Stimulated activated CD8-positive, alpha-beta memory T cell treated with anti-CD3 and anti-CD28 coated beads, Interleukin-7, amount 100 ng/mL, for 48 hours (primary cell): ENCODE results near the gene SLC8A1.

Experiments used
- DNase-seq, 2 donors: peaks; one replicate each; pipeline ENCODE4 v3.0.0-alpha.2; 2020; ENCODE audit warnings: low read depth in 1 of 2; ENCODE audit errors: extremely low read depth in 1 of 2

Gene SLC8A1

DNA sequence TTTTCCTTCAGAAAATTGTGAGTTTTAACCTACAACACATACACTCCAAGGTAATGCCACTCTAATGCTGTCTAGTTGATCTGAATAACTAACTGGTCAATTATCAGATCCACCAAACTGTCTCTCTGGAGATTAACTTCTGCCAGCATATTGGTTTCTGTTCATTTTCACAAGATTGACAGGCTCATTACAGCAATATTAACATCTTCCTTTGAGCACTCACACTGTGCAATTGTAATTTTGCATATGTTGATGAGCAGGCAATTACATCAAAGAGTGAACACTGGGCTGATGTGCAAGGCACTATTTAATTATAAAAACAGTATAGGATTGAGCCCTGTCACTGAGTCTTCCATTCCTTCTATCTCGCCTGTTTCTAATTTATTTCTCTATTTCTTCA, 197.3 kb downstream of the SLC8A1 start:
- DNase-seq, result no peak

- DNase-seq, result no peak
These were observed 200.8 kb downstream of the SLC8A1 start for GRCh38 chr2:40251137-40251536.

DNA sequence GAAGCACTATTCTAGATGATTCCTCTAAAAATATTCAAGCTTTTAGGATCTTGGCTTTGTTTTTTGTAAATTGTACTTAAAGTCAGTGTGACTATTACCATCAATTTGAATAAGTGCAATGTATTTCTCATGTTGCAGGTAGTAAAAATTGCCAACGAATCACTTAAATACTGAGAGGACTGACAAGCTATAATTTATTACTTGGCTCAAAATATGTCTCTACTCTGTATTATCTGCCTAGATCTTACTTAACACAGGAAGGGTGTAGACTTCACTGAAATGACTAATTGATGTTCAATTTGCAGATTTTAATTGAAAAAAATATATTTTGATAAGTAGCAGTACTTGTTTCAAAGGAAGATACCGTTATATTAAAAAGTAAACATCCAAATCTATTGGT, 202.3 kb downstream of the SLC8A1 start:
- no peak for DNase-seq

GRCh38 chr2:40248294-40248693, 203.6 kb downstream of the SLC8A1 start:
- DNase-seq, result no peak

GRCh38 chr2:40244675-40245074, 207.2 kb downstream of the SLC8A1 start:
- no peak for DNase-seq

DNA sequence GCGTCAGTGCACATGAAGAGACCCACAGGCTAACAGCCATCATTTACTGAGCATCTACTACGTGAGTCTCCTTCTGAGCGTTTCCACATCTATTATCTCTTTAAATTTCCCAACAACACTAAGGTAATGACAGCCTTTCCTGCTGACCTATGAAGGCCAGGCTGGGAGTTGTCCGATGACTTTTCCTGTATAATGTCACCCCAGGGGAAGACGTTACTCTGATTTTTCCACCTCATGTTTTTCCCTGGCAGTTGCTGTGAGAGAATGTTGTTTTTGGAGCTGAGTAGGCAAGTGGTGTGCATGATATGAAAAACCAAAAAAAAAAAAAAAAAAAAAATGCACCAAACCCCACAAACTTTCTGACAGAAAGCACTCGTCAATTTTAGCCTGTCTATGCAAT, 207.6 kb downstream of the SLC8A1 start:
- DNase-seq, result no peak

- DNase-seq, result no peak
These were observed 208.2 kb downstream of the SLC8A1 start for GRCh38 chr2:40243581-40244187.

DNA sequence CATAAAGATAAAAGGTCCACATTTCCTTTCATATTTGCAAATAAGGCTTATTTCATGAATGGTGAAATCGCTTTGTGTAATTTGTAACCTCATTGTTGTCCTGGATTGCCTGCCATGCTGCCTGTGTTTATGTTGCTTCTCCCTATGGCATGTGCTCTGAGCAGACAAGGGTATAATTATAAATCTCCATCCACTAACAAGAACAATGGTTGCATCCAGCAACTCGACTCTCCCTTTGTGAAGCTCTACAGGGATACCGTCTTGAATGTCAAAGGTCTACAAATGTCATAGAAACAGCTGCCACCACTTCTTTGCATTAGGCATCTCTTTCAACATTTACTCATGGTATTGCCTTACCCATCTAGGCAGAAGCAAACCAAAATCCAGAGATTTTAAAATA, 209.6 kb downstream of the SLC8A1 start:
- DNase-seq, result no peak

DNA sequence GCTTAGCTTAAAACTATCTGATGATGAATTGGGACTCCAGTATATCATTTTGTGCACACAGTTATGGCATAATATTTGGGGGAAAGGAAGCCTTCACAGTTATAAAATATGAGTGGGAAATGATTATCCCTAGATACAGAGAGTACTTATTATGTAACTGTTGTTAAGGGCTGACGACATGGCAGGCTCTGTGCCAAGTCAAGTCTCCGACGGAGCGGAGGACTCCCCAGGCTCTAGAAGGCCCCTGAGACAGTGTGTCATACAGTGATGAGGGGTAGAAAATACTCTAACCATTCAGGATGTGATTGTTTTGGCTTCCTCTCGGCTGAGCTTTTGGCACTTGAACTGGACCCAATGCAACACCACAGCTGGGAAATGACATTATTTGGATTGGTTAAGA, 211.8 kb downstream of the SLC8A1 start:
- DNase-seq, result no peak

DNA sequence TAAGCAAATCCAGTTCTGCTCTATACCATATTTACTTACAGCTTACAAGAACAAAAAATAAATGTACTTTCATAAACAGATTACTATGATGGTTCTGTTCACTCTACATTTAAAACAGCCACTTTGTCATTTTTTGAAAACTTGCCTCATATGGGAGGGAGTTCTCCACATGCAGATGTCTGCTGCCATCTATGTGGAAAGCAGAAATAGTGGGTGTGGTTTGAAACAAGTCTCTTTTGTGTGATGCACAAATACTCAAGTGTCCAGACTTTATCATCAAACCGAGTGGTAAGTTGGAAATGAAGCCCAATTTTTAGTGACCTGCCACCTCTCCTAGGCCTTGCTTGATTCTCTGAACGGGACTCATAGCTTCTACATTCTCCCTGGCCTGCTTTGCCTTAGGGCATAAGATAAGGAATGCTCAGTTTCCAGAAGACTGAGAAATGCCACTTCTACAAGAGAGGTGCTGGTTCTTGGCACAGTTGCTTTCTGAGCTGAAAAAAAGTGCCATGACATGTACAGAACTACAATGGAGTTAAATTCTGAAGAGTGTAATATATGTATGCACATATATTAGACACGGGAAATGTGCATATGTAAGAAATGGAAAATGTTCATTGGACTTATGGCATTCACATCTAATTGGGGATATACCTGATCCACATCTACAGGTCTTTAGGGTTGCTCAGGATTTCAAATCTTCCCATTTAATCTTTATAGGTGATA, 221.0 kb downstream of the SLC8A1 start:
- DNase-seq, result no peak

DNA sequence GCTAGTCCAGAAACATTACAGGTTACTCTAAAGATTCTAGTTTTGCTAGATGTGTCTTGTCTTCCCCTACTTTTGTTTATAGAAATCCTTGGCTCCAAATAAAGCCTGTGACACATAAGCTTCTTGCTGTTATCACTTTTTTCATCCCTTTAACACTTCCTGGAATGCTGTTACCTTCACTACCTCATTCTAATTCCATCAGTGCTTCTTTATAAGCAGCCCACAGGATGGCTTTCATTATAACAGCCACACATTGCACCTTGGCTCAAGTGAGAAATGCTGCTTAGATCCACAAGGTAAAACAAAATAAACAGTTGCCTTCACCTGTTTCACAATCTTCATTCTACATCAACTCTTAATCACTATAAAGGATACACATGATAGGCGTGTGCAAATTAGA, 221.7 kb downstream of the SLC8A1 start:
- no peak for DNase-seq

- DNase-seq, result no peak
These were observed 223.6 kb downstream of the SLC8A1 start for GRCh38 chr2:40228310-40228709.

DNA sequence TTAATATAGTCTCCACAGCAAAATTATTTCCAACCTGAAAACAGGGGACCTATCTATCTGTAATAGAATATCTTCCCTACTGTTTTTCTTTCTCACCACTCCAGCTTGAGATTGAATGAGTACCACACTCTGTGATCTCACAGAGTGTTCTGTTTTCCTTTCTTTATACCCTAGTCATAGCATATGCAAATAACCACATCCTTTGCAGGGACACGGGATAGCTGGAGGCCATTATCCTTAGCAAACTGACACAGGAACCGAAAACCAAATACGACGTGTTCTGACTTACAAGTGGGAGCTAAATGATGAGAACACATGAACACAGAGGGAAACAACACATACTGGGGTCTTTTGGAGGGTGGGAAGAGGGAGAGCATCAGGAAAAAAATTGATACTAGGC, 224.7 kb downstream of the SLC8A1 start:
- no peak for DNase-seq

DNA sequence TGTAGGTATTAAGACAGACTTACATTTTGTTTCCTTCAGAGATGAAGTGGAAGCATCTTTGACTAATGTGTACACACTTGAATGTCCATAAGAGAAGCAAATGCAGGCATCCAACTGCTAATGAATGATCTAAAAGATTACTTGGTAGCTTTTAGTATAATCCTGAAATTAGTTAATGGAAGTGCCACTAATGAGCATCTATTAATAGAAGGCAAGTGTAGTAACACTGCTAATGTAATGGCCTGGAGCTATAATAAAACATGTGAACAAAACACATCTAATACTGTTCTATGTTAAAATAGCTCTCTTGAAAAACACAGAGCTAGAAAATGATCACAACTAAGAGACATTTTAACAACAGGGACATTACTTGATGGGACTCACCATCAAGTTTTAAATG, 225.3 kb downstream of the SLC8A1 start:
- no peak for DNase-seq

- no peak for DNase-seq
These were observed 226.2 kb downstream of the SLC8A1 start for GRCh38 chr2:40225670-40226210.

- DNase-seq, result no peak
These were observed 227.6 kb downstream of the SLC8A1 start for GRCh38 chr2:40224318-40224717.

GRCh38 chr2:40220177-40220925, 231.5 kb downstream of the SLC8A1 start:
- no peak for DNase-seq

GRCh38 chr2:40219141-40219540, 232.7 kb downstream of the SLC8A1 start:
- no peak for DNase-seq

DNA sequence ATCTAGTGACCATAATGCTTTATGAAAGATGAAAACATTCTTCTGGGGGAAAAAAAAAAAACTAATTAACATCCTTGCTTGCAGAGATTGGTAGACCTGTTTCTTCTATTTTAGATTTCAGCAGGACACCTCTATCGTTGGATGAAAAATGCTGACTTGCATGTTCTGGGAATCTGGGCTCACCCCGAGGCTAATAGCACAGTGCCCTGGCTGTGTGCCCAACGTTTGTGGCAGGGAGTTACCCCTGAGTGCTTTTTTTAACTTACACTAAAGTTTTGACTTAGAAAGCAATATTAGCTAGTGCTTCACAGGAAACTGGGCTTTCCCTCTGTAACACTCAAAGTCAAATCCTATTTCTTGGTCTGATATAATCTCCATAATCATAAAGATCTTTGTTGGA, 233.2 kb downstream of the SLC8A1 start:
- DNase-seq, result no peak

DNA sequence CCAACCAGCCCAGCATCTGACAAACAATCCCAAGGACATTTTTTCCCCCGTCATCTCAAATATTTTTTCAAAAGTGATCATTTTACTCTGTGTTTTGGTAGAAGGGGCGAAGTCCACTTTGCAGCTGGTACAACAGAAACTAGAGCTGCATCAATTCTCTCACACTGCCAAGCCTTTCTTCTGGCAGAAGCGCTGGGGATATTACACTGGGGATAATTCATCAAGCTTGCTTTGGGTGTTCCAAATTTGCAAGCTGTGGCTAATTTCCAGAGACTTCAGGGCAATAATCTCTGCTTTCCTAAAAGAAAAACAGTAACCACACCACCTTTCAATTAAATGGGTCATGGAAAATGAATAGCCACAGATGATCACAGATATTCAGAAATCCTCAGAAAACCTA, 238.3 kb downstream of the SLC8A1 start:
- no peak for DNase-seq

GRCh38 chr2:40213071-40213470, 238.8 kb downstream of the SLC8A1 start:
- DNase-seq, result no peak

GRCh38 chr2:40210968-40211353, 240.9 kb downstream of the SLC8A1 start:
- peak in 1 of 2 donors; percentile 1 for DNase-seq
